ENCODE results near the gene TNFAIP6.
"Not testable (repeated sequence)": the region's sequence is repeated elsewhere in the genome, so short reads cannot be mapped to it uniquely, and the experiment has no call there.

TNFAIP6 gene, protein sequence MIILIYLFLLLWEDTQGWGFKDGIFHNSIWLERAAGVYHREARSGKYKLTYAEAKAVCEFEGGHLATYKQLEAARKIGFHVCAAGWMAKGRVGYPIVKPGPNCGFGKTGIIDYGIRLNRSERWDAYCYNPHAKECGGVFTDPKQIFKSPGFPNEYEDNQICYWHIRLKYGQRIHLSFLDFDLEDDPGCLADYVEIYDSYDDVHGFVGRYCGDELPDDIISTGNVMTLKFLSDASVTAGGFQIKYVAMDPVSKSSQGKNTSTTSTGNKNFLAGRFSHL
- total RNA-seq: 0 reads per million in 4 donors

GRCh38 chr2:151357359-151357758 is at the start of gene TNFAIP6:
TSS of gene TNFAIP6 (plus strand) at chr2:151357592. CDS start at chr2:151357667, 75 bp downstream.
- DNase-seq: no peak

DNA sequence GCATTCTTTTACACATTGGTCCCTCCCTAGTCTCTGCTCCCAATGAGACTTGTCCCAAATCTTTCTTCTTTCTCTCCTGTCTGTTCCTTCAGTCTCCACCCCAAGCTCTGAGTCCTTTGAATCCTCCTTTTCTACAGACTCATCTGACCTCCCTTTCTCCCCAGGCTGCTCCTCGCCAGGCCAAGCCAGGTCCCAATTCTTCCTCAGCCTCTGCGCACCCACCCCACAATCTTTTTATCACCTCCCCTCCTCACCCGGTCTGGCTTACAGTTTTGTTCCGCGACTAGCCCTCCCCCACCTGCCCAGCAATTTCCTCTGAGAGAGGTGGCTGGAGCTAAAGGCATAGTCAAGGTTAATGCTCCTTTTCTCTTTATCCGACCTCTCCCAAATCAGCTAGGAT is 47.1 kb upstream of the TNFAIP6 start:
- not testable (repeated sequence) for DNase-seq

GRCh38 chr2:151312440-151312839 is 45.0 kb upstream of the TNFAIP6 start:
- not testable (repeated sequence) for DNase-seq

DNA sequence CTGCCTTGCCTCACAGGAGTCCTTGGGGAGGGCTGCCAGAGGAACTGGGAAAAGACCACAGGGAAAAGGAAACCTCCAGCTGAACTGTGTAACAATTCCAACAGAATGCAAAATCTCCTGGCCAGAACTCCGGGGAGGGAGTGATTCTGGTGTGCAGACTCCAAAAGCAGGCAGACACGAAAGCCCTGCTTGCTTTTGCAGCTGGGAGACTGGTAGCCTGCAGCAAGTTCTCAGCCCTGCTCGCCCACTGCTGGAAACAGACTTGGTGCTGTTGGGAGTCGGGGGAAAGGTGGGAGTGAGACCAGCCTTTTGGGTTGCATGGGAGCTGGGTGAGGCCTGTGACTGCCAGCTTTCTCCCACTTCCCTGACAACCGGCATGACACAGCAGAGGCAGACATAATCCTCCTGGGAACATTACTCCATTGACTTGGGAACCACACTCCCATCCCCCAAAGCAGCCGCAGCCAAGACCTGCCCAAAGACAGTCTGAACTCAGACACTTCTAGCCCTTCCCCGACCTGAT is 42.0 kb upstream of the TNFAIP6 start:
- DNase-seq: no peak

GRCh38 chr2:151325581-151326095 is 31.8 kb upstream of the TNFAIP6 start:
- DNase-seq: no peak

- no peak for DNase-seq
These were observed 30.8 kb upstream of the TNFAIP6 start for GRCh38 chr2:151326554-151326953.

DNA sequence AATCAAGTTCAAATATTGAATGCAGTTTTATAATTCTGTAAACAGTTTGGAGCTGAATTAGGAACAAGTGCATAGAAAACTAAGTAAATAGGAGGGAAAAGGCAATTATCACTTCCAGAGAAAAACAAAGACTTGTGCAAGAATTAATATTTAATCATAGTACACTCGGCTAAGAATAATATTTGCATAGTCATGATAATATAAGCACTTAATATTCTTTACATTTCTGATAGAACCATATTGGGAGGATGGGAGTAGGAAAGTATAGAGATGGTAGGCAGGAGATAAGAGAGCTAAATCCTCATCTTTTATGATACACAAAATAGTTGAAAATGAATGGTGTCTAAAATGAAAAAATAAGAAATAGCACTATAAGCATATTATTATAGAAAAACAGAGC is 27.4 kb upstream of the TNFAIP6 start:
- no peak for DNase-seq

- no peak for DNase-seq
These were observed 24.3 kb upstream of the TNFAIP6 start for GRCh38 chr2:151333083-151333482.

DNA sequence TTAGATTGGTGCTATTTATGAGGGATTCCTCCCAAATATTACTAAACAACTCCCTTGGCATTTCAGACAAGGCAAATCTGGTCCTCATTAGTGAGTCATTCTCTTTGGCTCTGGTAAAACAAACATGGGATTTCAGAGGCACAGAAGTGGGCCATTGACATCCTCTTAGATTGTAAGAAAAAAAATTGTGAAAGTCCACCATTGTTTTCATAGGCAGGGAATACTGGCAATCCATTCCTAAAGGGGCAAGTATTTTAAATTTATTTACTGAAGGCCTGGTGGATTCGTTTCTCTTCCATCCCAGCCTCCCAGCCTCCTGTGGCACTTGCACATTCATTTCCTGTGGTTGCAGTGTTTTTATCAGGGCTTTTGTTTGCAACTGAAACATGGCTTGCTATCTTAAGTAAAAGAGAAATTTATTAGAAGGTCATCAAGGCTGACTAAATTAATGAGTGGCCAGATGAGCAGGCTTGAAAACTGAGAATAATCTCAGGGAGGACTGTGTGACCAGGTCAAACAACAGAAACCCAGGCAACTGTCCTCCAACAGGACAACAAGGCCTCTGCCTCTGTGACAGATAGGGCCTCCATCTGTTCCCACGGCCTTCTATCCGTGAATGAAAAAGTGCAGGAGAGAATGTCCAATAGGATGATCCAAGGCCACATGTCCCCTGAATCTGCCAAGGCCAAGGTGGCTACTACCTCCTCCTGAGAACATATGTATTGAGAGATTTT is 23.1 kb upstream of the TNFAIP6 start:
- no peak for DNase-seq

- DNase-seq: no peak
These were observed 20.5 kb upstream of the TNFAIP6 start for GRCh38 chr2:151336863-151337371.

- DNase-seq: no peak
These were observed 19.7 kb upstream of the TNFAIP6 start for GRCh38 chr2:151337643-151338042.

DNA sequence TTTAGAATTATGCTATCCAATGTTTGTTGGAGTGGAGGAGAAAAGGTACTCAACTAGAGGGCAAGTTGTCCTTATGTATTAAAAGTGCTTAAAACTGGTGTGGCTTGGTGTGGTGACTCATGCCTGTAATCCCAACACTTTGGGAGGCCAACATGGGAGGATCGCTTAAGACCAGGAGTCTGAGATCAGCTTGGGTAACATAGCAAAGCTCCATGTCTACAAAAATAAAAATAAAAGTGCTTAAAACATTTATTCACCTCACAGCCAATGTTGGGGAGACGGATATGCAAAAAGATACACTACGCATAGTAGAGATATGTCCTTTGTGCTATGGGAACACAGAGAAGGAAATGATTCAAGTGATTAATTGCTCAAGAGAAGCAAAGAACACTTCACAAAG is 19.3 kb upstream of the TNFAIP6 start:
- DNase-seq: no peak

DNA sequence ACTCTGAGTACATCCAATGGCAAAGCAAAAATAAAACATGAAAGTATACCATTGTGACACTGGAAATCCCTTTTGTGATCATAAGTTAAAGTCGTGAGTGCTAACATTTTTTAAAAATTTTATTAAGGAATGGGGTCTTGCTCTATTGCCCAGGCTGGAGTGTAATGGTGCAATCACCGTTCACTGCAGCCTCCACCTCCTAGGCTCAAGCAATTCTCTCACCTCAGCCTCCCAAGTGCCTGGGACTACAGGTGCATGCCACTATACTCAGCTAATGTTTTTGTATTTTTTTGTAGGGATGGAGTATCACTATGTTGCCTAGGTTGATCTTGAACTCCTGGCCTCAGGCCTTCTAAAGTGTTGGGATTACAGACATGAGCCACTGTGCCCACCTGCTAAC is 14.3 kb upstream of the TNFAIP6 start:
- DNase-seq: no peak

DNA sequence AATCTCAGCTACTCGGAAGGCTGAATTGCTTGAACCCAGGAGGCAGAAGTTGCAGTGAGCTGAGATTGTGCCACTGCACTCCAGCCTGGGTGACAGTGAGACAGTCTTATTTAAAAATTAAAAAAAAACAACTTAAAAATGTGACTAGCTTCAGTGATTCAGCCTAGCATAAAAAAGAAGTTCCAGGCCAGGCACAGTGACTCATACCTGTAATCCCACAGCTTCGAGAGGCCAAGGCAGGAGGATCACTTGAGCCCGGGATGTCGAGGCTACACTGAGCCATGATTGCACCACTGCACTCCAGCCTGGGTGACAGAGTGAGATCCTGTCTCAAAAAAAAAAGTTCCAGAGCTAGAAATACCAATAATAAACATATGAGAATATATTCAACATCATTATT is 13.2 kb upstream of the TNFAIP6 start:
- DNase-seq: not testable (repeated sequence)

- DNase-seq: no peak
These were observed 12.5 kb upstream of the TNFAIP6 start for GRCh38 chr2:151344906-151345305.

GRCh38 chr2:151347294-151347693 is 10.1 kb upstream of the TNFAIP6 start:
- no peak for DNase-seq

DNA sequence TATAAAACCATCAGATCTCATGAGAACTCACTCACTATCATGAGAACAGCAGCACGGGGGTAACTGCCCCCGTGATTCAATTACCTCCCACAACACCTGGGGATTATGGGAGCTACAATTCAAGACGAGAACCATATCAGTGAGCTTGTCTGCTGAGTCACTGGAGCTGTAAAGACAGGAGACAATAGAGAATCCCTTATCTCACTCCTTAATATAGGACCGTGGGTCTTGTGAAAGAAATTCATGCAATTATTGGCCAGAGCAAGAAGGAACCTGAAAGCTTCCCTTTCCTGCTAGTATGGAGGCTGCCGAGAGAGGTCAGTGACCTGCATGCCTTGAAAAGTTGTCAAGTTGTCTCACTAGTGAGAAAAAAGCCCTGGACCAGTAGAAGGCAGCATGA is 9.5 kb upstream of the TNFAIP6 start:
- no peak for DNase-seq

DNA sequence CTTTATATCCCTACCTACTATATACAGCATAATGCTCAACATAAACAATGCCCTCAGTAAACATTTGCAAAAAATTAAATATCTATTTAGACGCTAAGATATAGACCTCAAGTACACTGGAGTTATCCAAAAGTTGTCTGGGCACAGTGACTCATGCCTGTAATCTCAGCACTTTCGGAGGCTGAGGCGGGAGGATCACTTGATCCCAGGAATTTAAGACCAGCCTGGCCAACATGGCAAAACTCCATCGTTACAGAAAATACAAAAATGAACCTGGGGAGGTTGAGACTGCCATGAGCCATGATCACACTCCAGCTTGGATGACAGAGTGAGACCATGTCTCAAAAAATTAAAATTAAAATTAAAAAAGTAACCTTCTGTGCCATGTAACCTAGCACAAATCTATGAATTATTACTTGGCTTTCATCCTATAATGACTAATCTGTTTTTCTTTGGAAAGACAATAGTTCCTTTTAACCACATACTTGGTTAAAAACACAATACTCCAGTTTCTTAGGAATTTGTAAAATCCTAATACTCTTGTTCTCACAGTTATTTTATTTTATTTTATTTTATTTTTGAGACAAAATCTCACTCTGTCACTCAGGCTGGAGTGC is 6.7 kb upstream of the TNFAIP6 start:
- DNase-seq: no peak

DNA sequence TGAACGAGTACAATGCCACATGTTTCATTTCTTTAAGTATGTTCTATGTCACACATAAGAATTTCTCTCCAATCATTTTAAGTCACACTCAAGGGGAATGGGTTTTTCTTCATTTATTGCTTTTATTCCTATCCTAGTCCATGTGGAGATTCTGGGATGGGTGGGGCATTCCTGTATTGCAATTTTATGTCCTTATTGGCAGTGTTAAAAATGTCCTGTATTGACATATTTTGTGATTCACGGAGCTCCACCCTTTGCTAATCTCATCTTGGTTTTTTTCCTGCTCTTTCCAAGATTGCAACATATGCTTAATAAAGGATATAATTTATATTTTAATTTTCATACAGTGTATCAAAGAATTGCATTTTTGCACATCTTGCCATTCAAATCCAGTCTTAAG is 3.4 kb upstream of the TNFAIP6 start:
- DNase-seq: no peak

GRCh38 chr2:151354807-151355206 is 2.6 kb upstream of the TNFAIP6 start:
- DNase-seq: no peak

DNA sequence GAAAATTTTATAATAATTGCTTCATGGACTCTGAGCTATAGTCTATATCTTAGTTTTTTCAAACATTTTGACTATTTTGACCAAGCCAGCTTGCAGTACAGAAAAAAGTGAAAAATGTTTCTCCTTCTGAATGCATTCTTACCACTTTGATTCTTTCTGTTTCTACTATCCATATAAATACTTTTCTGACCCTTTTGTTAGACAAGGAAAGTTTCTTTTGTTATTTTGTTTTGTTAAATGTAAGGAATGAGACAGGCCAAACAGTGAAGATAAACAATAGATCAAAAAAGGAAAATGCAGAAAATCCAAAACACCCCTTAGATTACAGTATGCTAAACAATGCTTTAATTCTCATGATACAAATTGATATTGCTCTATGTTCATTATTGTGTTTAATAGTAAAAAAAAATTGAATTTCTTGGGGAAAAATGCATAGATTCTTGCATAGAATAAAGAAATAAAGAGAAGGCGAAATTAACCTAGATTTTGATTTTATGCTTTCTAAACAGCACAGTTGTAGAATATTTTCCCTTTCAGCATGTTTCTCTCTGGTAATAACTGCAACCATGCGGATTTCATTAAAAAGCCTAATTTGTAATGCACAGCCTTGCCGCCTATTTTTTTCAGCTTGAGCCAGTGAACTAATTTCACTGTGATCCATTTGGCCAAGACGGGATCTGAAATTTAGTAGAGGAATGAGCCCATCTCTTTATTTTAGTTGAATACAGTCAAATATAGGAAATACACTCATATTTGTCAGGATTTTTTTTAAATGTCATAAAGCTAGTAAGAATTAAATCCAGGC is 976 bp downstream of the TNFAIP6 start:
- no peak for DNase-seq

DNA sequence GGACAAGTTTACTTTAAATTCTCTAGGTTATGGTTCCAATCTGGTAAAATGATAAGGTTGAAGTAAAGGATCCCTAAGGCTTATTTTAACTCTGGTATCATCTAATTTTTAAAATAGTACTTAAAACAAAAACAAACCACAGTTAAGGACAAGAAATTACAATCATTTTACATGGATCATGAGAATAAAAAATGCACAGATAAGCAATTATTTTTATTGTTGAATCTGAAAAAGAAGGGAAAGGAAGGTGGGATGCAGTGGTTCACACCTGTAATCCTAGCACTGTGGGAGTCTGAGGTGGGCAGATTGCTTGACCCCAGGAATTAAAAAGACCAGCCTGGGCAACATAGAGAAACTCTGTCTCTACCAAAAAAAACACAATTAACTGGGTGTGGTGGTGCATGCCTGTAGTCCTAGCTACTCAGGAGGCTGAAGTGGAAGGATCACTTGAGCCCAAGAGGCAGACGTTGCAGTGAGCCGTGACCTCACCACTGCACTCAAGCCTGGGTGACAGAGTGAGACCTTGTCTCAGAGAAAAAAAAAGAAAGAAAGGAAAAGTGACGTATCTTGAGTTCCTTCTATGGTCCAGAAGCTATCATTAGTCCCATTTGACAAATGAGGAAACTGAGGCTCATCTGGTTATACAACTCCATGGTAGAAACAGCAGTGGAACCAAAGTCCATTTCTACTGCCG is 2.5 kb downstream of the TNFAIP6 start:
- DNase-seq: no peak
